ENCODE results near the gene SOBP. TPM values are rescaled to one million over a fixed set of nuclear protein-coding genes. Genes with fewer than 3 reads are reported as not detected.

The SOBP gene
- total RNA-seq, 4 donors from 2014 or later = 0.15 to 3.8 (median 1.6) TPM

DNA sequence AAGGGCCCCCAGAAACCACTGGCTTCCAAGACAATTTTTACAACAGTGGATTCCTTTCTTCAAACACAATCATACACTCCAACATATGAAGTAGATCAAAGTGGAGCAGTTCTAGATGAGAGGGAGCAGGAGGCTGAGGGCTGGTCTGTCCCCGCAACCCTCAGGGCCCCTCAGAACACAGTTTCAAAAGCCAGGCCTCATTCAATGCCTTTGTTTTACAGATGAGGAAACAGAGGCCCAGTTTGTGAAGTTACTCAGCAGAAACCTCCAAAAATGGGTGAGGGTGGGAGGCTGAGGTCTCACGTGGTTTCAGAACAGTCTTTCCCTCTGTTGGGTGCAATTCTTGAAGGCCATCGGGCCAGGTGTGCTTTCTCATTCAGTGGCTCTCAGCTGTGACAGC is 199.3 kb downstream of the SOBP start:
- H3K27ac ChIP-seq = no peak overlapping the region

GRCh38 chr6:107689951-107690642 is 200.2 kb downstream of the SOBP start:
- no peaks in the 10 kb centered on the region for H3K36me3 ChIP-seq
- WGBS, 2 donors = 59 to 85% methylated on average over 8 to 12 of the region's 13 CpGs
- H3K27me3 ChIP-seq = peaks cover 0 to 16% (median 0%) of the 10 kb centered on the region in 4 donors
- H3K9me3 ChIP-seq = no peaks in the 10 kb centered on the region
- no peak overlapping the region for H3K27ac ChIP-seq
- peaks cover 0 to 5% (median 0%) of the 10 kb centered on the region in 3 donors for H3K4me1 ChIP-seq
- TF ChIP-seq CTCF (IDR thresholded peaks at IDR 0.05) = no peak
- TF ChIP-seq POLR2A (IDR thresholded peaks at IDR 0.05) = no peak
- intact Hi-C loops (cut with DNase I) = no loop called here
- no peak for DNase-seq
- H3K4me3 ChIP-seq = no peak overlapping the region

More for the DNA sequence above, 199.3 kb downstream of the SOBP start:
- Histone ChIP-seq H3K4me3 (no peak overlapping the region), H3K9me3 (no peaks in the 10 kb centered on the region), H3K36me3 (no peaks in the 10 kb centered on the region), H3K27me3 (peaks cover 0 to 16% (median 0%) of the 10 kb centered on the region in 4 donors), H3K4me1 (peaks cover 0 to 5% (median 0%) of the 10 kb centered on the region in 3 donors)
- 86 to 94% methylated on average over 1 to 2 of the region's 3 CpGs for WGBS, 2 donors
- TF ChIP-seq POLR2A (IDR thresholded peaks at IDR 0.05) = no peak
- TF ChIP-seq CTCF (IDR thresholded peaks at IDR 0.05) = no peak
- no peak for DNase-seq
- intact Hi-C loops (cut with DNase I) = no loop called here

- DNase-seq = no peak
- WGBS, 2 donors = 60 to 71% methylated on average over 6 of the region's 6 CpGs
- no peak overlapping the region for H3K27ac ChIP-seq
These were observed 200.7 kb downstream of the SOBP start for GRCh38 chr6:107690643-107691061.

GRCh38 chr6:107691062-107691751 is 201.3 kb downstream of the SOBP start:
- DNase-seq = no peak
- WGBS, 2 donors = 43 to 55% methylated on average over 8 to 9 of the region's 12 CpGs
- H3K27ac ChIP-seq = no peak overlapping the region

More at GRCh38 chr6:107690643-107691061, 200.7 kb downstream of the SOBP start:
- Histone ChIP-seq H3K9me3 (no peaks in the 10 kb centered on the region), H3K4me1 (peaks cover 0 to 5% (median 0%) of the 10 kb centered on the region in 3 donors), H3K36me3 (no peaks in the 10 kb centered on the region), H3K4me3 (no peak overlapping the region), H3K27me3 (peaks cover 0 to 16% (median 0%) of the 10 kb centered on the region in 4 donors)
- intact Hi-C loops (cut with DNase I) = no loop called here
- TF ChIP-seq POLR2A (IDR thresholded peaks at IDR 0.05) = no peak
- no peak for TF ChIP-seq CTCF (IDR thresholded peaks at IDR 0.05)

More at GRCh38 chr6:107691062-107691751, 201.3 kb downstream of the SOBP start:
- peaks cover 0 to 5% (median 0%) of the 10 kb centered on the region in 3 donors for H3K4me1 ChIP-seq
- H3K9me3 ChIP-seq = no peaks in the 10 kb centered on the region
- no peaks in the 10 kb centered on the region for H3K36me3 ChIP-seq
- intact Hi-C loops (cut with DNase I) = no loop called here
- H3K27me3 ChIP-seq = peaks cover 0 to 16% (median 0%) of the 10 kb centered on the region in 4 donors
- H3K4me3 ChIP-seq = no peak overlapping the region
- TF ChIP-seq POLR2A (IDR thresholded peaks at IDR 0.05) (no peak), CTCF (IDR thresholded peaks at IDR 0.05) (no peak)

Measured in esophagus squamous epithelium (tissue), 5 donors.